PC-9 (cell line): Measurements from ENCODE around the gene GNAS.

Source experiments
- CTCF ChIP-seq: fragments of 200-600 bp; sonication (generic); conservative IDR thresholded peaks from 2 replicates; pipeline ENCODE4 v1.6.1; 2017; ENCODE audit warnings: mixed run types, antibody characterized with exemption, mild to moderate bottlenecking, moderate library complexity
- EZH2 ChIP-seq: fragments of 200-600 bp; sonication (generic); IDR thresholded peaks from 2 replicates; pipeline ENCODE4 v1.8.0; 2017; ENCODE audit warnings: antibody characterized with exemption, low read depth

GRCh38 chr20:58875111-58875510, 22.6 kb downstream of the GNAS start:
- TF ChIP-seq CTCF (no peak), EZH2 (no peak)
